Measurements from ENCODE around the gene SYNGR1.

The SYNGR1 gene

GRCh38 chr22:39431216-39431801 lies 81.5 kb downstream of the SYNGR1 start:
- no peak for DNase-seq (ENCODE audit: low read depth)

GRCh38 chr22:39431821-39432251 lies 82.0 kb downstream of the SYNGR1 start:
- DNase-seq (ENCODE audit: low read depth), result no peak

- DNase-seq (ENCODE audit: low read depth), result no peak
Measured at GRCh38 chr22:39432361-39432811, 82.6 kb downstream of the SYNGR1 start.

- DNase-seq (ENCODE audit: low read depth), result no peak
Measured at GRCh38 chr22:39433476-39434242, 83.9 kb downstream of the SYNGR1 start.

- no peak for DNase-seq (ENCODE audit: low read depth)
Measured at GRCh38 chr22:39434243-39434653, 84.5 kb downstream of the SYNGR1 start.

GRCh38 chr22:39434721-39435120 lies 84.9 kb downstream of the SYNGR1 start:
- no peak for DNase-seq (ENCODE audit: low read depth)
